Measurements from ENCODE around the gene NRP1. TPM values are rescaled to one million over a fixed set of nuclear protein-coding genes. Genes with fewer than 3 reads are reported as not detected.

NRP1 gene
- total RNA-seq, 1 experiment from 2014 or later, result 18.1 TPM

DNA sequence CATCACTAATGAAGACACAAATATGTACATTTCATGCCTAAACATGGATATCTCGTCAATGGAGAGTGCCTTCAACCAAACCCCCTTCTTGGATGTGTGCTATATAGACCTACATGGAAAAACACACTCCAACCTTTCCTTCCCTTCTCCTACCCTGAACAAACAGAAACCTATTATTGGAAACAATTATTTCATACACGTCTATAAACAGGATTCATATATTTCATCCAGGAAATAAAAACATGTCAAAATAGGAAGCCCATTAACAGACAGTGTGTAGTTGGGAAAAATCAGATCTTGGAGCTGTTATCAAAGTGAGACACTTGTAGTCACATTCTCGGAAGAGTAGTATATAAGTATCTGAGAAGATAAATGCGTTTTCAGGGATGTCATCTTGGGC is 81.1 kb downstream of the NRP1 start:
- no peak for DNase-seq (ENCODE audit: low read depth)

DNA sequence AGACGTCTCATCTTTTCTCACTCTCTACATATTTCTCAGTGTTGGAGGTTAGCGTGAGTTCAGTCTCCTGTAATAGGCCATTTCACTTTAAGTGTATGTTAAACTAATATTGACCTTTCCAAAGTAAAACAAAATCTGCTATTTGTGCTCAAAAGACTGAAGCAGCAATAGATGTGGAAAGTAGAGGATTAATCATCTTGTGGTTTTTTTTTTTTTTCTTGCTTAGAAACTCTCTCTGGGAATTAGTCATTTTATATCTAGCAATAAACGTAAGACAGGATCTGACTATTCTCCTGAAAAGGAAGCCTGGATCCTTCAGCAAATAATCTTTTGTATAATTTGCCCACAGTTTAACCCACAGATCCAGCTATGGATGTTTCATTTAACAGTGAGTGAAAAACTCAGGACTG is 81.7 kb downstream of the NRP1 start:
- DNase-seq (ENCODE audit: low read depth), result peak; percentile 86
- in situ Hi-C loops (cut with HindIII; ENCODE audit: low pct_unique_long_range_greater_than_20kb, low sequenced_read_pairs), result no loop called here

More for the DNA sequence above, 81.1 kb downstream of the NRP1 start:
- in situ Hi-C loops (cut with HindIII; ENCODE audit: low pct_unique_long_range_greater_than_20kb, low sequenced_read_pairs), result no loop called here

DNA sequence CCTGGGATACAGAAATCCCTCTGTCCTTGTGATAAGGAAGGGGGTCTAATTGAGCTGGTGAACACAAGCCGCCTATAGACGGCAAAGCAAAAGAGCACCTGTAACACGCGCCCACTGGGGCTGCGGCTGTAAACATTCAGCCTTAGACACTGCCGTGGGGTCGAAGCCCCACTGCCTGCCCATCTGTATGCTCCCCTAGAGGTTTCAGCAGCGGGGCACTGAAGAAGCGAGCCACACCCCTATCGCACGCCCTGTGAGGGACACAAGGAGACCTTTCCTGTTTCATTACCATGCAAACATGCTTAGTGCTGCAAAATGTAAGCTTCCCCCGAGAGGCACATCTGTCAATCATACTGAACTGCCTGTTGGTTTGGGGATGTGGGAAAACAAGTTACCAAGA is 82.1 kb downstream of the NRP1 start:
- no peak for DNase-seq (ENCODE audit: low read depth)
- in situ Hi-C loops (cut with HindIII; ENCODE audit: low pct_unique_long_range_greater_than_20kb, low sequenced_read_pairs), result no loop called here

DNA sequence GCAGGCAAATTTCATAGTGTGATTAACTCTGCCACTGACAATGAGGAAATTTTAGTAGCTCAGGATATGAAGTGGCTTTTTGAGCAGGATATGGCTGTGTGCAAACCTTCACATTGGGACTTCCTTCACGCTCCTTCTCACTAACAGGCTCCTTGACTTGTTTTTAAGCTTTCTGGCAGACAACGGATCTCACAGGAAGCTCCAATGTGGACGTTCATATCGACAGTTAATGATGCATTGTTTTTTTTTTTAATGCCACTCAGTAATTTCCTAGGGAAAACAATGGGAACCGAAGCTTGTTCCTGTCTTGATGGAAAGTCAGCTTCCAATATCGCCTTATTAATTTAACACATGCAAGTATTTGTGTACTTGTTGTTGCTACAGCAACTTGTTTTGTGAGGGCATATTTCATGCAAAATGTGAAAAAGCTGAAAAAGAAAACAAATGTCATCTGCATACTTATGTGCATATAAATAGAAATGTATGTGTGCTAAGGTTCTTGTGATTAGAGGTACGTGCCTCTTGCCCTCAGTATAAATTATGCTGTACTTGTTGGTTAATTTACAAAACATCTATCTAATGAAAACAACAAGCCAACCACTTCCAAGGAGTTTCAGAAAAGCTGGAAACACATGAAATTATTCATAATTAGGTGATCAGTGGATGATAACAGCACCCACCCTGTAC is 84.7 kb downstream of the NRP1 start:
- in situ Hi-C loops (cut with HindIII; ENCODE audit: low pct_unique_long_range_greater_than_20kb, low sequenced_read_pairs), result no loop called here
- DNase-seq (ENCODE audit: low read depth), result no peak

DNA sequence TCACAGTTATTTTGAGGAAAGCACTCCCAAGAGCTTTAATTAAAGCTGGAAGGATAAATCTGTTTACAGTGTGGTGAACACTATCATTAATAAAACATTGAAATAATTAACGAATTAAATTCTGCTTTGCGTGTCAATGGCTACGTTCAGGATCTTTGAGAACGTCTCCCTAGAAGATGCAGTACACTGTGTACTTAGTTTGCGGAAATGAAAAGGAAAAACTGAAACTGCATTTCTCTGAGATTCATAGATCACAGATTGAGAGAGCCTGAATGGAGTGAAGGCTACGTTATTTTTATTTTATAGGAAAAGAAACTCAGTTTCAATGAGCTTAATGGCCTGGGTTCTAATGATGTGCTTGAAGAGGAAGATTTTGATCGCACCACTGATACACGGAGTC is 85.3 kb downstream of the NRP1 start:
- no peak for DNase-seq (ENCODE audit: low read depth)
- in situ Hi-C loops (cut with HindIII; ENCODE audit: low pct_unique_long_range_greater_than_20kb, low sequenced_read_pairs), result no loop called here

DNA sequence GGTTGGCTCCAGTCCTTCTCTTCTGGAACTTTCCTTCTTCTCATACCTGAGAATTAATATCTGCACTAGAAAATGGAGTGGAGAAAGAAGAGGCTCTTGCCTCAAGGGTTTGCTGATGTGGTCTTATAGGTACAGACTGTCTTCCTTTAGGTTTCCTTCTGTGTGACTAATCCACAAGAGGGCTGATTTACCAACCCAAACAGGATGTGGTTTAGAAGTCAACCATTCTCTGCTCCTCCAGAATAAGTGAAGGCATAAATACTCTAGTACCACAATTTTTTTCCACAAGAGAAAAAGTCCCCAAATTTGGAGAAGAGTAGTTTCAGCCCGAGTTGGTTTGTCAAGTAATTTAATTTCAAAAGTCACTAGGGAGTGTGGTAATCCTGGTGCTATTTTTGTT is 85.8 kb downstream of the NRP1 start:
- in situ Hi-C loops (cut with HindIII; ENCODE audit: low pct_unique_long_range_greater_than_20kb, low sequenced_read_pairs), result no loop called here
- no peak for DNase-seq (ENCODE audit: low read depth)

DNA sequence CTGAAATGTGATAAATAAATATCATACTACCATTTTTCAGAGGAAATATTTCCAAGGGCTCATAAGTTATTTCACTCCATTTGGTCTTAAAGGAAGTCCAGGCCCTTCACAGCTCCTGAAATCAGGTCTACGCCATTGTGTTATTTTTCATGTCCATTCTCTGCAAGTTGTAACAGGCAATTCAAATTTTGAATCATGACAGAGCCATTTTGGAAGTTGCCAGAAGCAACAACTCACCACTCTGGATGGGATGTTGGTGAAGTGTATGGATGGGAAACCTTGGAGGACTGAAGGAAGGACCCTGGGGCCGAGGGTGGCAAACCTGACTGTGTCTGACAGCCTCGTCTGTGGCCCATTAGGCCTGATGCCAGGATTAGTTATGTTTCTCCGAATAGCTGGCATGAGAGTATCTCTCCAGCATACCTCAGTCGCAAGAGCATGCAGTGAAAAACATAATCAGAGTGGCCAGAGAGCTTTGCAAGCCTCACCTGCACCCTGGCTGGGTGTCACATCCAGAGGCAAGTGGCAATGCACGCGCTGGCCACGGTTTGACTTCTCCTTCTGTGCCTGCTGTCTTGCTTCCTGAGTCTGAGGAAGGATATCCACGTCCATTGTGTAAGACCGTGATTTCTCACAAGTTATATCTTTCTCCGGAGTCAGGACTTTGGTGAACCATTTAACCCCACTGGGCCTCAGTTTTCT is 87.1 kb downstream of the NRP1 start:
- in situ Hi-C loops (cut with HindIII; ENCODE audit: low pct_unique_long_range_greater_than_20kb, low sequenced_read_pairs), result no loop called here
- no peak for DNase-seq (ENCODE audit: low read depth)

DNA sequence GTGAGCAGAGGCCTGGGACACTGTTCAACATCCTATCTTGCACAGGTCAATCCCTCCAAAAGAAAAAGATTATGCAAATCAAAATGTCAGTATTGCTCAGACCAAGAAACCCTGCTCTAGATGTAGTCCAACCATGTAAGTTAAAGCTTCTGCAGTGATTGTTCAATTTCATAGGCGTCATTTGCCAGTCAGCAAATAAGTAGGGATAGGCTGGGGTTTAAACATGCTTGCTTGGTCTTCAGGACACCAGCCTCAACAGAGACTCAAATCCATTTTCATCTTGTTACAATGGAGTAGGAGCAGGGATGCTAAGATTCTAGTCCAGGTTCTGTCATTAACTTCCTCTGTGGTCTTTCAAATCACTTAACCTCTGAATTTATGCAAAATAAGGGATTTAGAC is 89.1 kb downstream of the NRP1 start:
- DNase-seq (ENCODE audit: low read depth), result no peak
- in situ Hi-C loops (cut with HindIII; ENCODE audit: low pct_unique_long_range_greater_than_20kb, low sequenced_read_pairs), result no loop called here

DNA sequence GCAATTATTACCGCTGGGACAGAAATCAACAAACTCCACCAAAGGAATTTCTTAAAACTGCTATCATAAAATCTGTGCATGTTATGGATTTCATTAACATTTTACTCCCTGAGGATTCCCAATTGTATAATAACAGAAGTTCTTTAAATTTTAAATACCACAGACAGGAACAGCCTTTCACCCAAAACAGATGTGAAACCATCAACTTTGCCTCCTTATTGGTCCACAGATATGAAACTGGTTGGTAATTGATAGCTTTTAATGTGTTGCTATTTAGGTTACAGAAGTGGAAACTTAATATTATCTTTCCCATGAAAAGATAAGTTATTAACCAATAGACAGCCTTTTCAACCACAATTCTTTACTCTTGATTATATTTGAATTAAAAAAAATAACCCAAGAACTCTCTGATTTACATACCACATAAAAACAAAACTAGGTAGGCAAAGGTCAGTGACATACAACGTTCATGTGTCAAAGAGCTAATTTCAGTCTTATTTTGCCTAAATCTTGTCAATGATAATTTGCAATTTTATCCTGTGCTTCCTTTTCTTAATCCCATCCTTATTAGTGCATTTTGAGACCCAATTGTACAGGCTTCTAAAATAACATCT is 90.0 kb downstream of the NRP1 start:
- no peak for DNase-seq (ENCODE audit: low read depth)
- in situ Hi-C loops (cut with HindIII; ENCODE audit: low pct_unique_long_range_greater_than_20kb, low sequenced_read_pairs), result no loop called here

DNA sequence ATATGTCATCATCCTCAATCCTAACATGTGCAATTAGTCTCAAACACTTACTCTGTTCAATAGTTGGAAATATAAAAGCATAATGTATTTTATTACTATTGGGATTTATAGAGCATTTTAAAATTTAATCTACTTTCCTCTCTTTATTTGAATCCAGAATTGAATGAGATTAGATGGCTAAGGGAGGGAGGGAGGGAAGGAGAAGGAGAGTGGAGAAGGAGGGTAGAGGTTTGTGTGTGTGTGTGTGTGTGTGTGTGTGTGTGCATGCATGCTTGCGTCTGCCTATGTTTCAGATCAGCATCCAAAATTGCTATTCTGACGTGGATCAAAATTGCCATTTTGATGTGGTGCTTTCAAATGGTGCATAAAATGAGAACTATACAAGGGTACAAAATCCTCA is 90.8 kb downstream of the NRP1 start:
- no peak for DNase-seq (ENCODE audit: low read depth)
- in situ Hi-C loops (cut with HindIII; ENCODE audit: low pct_unique_long_range_greater_than_20kb, low sequenced_read_pairs), result no loop called here

DNA sequence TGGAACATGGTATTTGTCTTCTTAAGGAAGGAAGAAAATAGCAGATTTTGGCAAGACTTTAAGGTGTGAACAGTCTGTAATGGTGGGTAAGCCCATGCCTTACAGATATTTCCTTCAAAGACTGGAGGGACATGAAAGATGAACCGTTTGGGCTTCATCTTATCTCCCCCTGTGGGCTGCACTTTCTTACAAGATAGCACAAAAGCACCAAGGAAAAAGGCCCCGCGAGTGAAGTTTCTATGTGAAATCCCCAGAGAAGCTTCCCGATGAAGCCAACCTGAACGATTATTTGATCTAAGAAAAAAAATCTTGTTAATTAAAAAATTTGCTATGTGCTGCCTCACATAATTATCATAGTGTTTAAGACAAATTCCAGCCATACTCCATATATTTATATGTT is 91.5 kb downstream of the NRP1 start:
- no peak for DNase-seq (ENCODE audit: low read depth)
- in situ Hi-C loops (cut with HindIII; ENCODE audit: low pct_unique_long_range_greater_than_20kb, low sequenced_read_pairs), result no loop called here

DNA sequence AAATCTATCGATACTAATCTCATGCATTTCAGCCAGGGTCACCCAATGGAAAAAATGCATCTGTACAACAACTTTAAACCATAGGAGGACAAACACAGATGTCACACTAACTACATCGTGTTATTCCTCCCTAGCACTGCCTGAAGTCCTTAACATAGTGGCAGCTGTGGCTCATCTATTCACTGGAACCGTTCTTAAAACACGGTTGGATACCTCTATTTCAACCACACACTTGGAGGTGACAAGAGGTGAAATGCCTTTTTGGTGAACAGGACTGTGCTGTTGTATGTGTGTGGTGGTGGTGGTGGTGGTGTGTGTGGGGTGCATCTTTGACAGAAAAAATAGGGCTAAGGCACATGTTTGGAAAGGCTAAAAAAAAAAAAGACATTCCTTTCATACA is 93.1 kb downstream of the NRP1 start:
- no peak for DNase-seq (ENCODE audit: low read depth)
- in situ Hi-C loops (cut with HindIII; ENCODE audit: low pct_unique_long_range_greater_than_20kb, low sequenced_read_pairs), result no loop called here

DNA sequence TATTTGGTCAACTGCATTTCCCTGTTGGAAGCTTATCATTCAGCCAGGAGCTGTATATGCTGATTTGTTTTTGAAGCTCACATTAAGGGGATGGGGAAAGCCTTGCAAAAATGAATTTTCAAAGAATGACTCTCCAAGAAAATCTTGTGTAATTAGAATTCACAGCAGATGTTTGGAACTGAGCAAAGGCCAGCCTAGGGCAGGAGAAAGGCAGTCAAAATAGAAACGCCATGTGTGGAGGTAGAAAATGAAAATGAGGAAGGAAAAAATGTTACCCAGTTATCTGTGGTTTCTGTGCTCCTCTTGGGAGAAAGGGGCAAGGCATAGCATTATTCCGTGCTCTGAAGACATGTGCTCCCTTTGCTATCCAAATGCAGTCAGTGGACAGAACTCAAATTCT is 93.5 kb downstream of the NRP1 start:
- in situ Hi-C loops (cut with HindIII; ENCODE audit: low pct_unique_long_range_greater_than_20kb, low sequenced_read_pairs), result no loop called here
- no peak for DNase-seq (ENCODE audit: low read depth)

DNA sequence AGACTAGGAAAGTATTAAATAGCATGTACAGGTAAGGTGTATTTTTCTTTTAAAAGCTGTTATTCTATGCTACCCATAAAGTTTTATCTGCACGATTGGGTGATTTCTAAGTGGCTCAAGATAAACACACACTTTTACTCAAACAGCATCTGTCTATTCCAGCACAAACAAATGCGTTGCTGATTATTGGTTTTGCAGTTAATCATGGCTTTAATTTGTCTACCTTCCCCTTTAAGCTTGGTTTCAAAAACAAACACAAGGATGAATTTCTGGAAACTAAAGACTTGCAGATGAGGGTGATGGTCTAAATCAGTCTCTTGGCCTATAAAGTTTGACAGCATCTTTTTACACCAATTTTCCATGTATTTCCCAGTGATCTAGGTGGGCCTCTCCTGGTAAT is 94.2 kb downstream of the NRP1 start:
- in situ Hi-C loops (cut with HindIII; ENCODE audit: low pct_unique_long_range_greater_than_20kb, low sequenced_read_pairs), result no loop called here
- DNase-seq (ENCODE audit: low read depth), result no peak

DNA sequence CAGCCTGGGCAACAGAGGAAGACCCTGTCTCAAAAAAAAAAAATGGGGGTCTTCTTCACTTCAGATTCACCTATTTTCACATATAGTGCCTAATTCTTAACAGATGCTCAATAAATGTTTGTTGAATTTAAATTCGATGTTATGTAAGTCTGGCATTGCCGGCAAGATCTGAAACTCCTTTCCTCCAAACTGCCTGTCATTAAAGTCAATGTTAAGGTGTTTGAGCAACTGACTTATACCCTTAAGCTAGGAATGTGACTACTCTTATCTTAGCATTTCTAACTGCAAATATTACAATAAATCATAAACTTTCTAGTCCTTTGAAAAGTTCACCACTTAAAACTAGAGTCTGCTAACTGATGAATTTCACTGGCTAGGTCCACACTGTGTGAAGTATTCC is 95.2 kb downstream of the NRP1 start:
- no peak for DNase-seq (ENCODE audit: low read depth)
- in situ Hi-C loops (cut with HindIII; ENCODE audit: low pct_unique_long_range_greater_than_20kb, low sequenced_read_pairs), result no loop called here

DNA sequence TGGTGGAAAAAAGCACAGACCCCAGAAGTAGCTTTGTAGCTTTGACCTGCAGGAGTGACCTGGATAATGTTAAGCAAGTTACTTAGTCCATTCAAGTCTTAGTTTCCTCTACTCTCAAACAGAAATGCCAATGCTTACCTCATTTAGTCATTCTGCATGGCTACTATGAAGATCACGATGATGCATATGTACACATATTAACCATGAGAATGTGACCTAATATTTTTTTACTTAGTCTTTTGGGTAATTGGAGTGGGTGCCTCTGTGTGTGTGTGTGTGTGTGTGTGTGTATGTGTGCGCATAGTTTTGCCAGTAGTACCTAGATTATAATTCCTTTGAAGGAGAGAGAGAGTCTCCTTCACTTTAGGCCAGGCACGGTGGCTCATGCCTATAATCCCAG is 95.8 kb downstream of the NRP1 start:
- DNase-seq (ENCODE audit: low read depth), result peak; percentile 82
- in situ Hi-C loops (cut with HindIII; ENCODE audit: low pct_unique_long_range_greater_than_20kb, low sequenced_read_pairs), result no loop called here

DNA sequence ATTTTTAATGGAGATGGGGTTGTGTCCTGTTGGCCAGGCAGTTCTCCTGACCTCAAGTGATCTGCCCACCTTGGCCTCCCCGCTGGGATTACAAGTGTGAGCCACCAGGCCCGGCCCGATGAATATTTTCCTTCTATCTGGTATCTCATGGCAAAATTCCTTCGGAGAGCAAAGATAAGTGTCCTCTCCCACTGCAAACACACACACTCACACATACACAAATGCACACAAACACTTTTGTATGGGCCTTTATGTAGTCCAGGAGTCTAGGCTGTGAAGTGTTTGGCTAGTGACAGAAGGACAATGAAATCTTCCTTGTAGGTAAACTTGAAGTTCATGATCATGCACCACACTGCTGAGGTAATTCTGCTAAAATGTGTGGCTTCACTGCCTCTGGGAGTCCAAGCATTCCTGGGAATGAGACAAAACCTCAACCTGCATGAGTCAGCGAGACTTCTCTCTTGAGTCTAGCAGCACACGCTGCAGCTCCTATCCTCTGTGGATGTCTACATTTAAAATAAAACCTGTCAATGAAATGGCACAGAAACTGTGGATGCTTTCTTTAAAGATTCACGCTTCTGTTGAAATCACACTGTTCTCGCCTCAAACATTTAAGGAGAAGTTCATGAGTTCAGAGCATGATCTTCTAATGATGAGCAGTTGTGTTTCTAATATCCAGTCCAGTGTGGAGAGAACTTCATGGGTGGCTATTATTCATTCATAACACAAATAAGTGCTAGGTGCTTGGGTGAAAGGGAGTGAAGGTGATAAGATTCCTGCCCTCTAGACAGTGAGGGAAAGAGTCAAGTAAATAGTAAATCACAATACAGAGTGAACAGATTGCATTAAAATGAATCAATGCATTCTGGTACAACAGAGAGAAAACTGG is 96.5 kb downstream of the NRP1 start:
- in situ Hi-C loops (cut with HindIII; ENCODE audit: low pct_unique_long_range_greater_than_20kb, low sequenced_read_pairs), result no loop called here
- DNase-seq (ENCODE audit: low read depth), result peak; percentile 96

DNA sequence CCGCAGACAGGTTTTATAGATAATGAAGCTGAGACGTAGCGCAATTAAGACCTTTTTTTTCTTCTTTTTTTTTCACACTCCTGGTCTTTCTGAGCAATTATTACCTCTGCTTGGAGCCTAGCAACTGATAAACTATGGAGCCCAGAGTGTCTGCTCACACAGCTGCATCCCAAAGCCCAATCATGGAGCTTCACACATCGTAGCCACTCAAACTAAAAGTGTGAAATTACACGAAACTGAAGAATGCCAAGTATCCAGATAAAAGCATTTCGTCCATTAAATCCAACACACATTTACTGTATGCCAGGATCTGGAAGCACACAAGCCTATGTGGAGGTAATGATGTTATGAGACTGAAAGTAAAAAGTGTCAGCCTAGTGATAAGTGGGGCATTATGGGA is 97.6 kb downstream of the NRP1 start:
- in situ Hi-C loops (cut with HindIII; ENCODE audit: low pct_unique_long_range_greater_than_20kb, low sequenced_read_pairs), result no loop called here
- no peak for DNase-seq (ENCODE audit: low read depth)

DNA sequence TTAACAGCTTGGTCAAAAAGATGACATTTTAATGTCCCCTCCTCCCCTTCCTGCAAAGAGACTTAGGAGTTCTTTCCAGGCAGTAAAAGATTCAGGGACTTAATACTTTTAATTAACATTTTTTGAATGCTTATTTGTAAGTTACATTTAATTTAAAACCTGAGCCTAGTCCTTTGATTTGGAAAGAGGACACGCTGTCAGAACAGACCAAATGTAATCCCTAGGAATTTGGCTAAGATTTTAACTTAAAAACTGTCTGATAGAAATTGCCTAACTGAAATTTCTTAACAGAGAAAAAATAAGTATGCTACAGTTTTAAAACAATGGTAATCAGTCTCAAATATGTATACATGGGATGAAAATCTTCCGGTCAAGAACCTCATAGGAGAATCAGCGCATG is 98.5 kb downstream of the NRP1 start:
- DNase-seq (ENCODE audit: low read depth), result no peak
- in situ Hi-C loops (cut with HindIII; ENCODE audit: low pct_unique_long_range_greater_than_20kb, low sequenced_read_pairs), result no loop called here

Data from Caki2 (cell line).